CD4-positive, alpha-beta T cell (primary cell): ENCODE measurements around the gene RANBP10. TPM values are rescaled to one million over a fixed set of nuclear protein-coding genes. Genes with fewer than 3 reads are reported as not detected.

ENCODE experiments used
- ATAC-seq: fragments of 200-7000 bp; cut with Tn5 transposase; one replicate; pipeline ENCODE4 v1.10.0; 2022; ENCODE audit warnings: mild to moderate bottlenecking; ENCODE audit not compliant: poor library complexity
- CTCF ChIA-PET: fragments of 350-600 bp; sonication (Branson Sonifier 250); formaldehyde crosslinking; loops from one replicate; lab custom pipeline; 2021; ENCODE audit warnings: antibody characterized with exemption, inconsistent platforms; lab: Charles Lee
- POLR2A ChIA-PET: fragments of 350-600 bp; sonication (Branson Sonifier 250); formaldehyde crosslinking; loops from one replicate; lab custom pipeline; 2021; ENCODE audit warnings: antibody characterized with exemption, inconsistent platforms; lab: Charles Lee
- DNase-seq, 14 experiments: peaks; one replicate each; pipeline ENCODE4 v3.0.0-alpha.2; 2013 to 2020; ENCODE audit warnings: mixed read lengths in 2 of 14
- H3K27ac ChIP-seq, 2 donors: one replicate each; pipeline versions ENCODE4 v1.5.1 to v1.7.0; 2013; ENCODE audit warnings: low read length in 2 of 2, low read depth in 1 of 2, mild to moderate bottlenecking in 1 of 2
- H3K27me3 ChIP-seq, 2 experiments: 1 replicate in 1 of 2; 2 replicates in 1 of 2; pipeline versions ENCODE4 v1.6.1 to v1.7.0; 2013; ENCODE audit warnings: low read length in 2 of 2, control low read depth in 1 of 2, mild to moderate bottlenecking in 1 of 2, moderate library complexity in 1 of 2; ENCODE audit not compliant: insufficient read depth in 2 of 2, control insufficient read depth in 1 of 2
- H3K36me3 ChIP-seq: one replicate; pipeline ENCODE4 v1.6.1; 2013; ENCODE audit warnings: low read length, control low read depth; ENCODE audit not compliant: insufficient read depth
- H3K4me1 ChIP-seq: one replicate; pipeline ENCODE4 v1.6.1; 2013; ENCODE audit warnings: low read length, control low read depth; ENCODE audit not compliant: insufficient read depth
- H3K4me3 ChIP-seq: one replicate; pipeline ENCODE4 v1.5.1; 2013; ENCODE audit warnings: mild to moderate bottlenecking, low read length, moderate library complexity
- H3K9me3 ChIP-seq, 2 experiments: 1 replicate in 1 of 2; 2 replicates in 1 of 2; pipeline versions ENCODE4 v1.6.1 to v1.7.0; 2013; ENCODE audit warnings: low read length in 2 of 2, mild to moderate bottlenecking in 2 of 2, control low read depth in 1 of 2, moderate library complexity in 1 of 2; ENCODE audit not compliant: control insufficient read depth in 1 of 2, insufficient read depth in 1 of 2
- H3K27ac Mint-ChIP-seq: one replicate; pipeline ENCODE4 v1.8.0; 2020; ENCODE audit warnings: mixed read lengths
- H3K27me3 Mint-ChIP-seq: one replicate; pipeline ENCODE4 v1.8.0; 2021; ENCODE audit warnings: mixed read lengths
- H3K36me3 Mint-ChIP-seq: one replicate; pipeline ENCODE4 v1.8.0; 2021; ENCODE audit warnings: low read depth, mixed read lengths
- H3K4me1 Mint-ChIP-seq: one replicate; pipeline ENCODE4 v1.8.0; 2021; ENCODE audit warnings: low read depth, mixed read lengths
- H3K4me3 Mint-ChIP-seq: one replicate; pipeline ENCODE4 v1.8.0; 2020; ENCODE audit warnings: mild to moderate bottlenecking, mixed read lengths
- H3K9me3 Mint-ChIP-seq: one replicate; pipeline ENCODE4 v1.8.0; 2020; ENCODE audit warnings: mixed read lengths
- intact Hi-C, 2 experiments: fragments of 100-400 bp; cut with DNase I in 1 of 2; cut with micrococcal nuclease in 1 of 2; formaldehyde crosslinking; loops; one replicate each; pipeline versions ENCODE4 v1.15.1 to v1.9.0; 2023 to 2025; cut with DNase I, micrococcal nuclease
- total RNA-seq, 174 experiments: library from RNA in 2 of 174; stranded (reverse) in 2 of 174; gene quantifications; one replicate each; pipeline ENCODE4 v1.2.3 and lab custom pipeline; 2021 to 2026
- TF ChIP-seq, protein P1 (sequence below): fragments of 200-600 bp; IDR thresholded peaks from one replicate; pipeline ENCODE4 v1.8.0; 2022; ENCODE audit warnings: antibody characterized with exemption, mild to moderate bottlenecking

The RANBP10 gene
- total RNA-seq, 2 experiments from 2014 or later = 12.0 to 13.6 TPM

DNA sequence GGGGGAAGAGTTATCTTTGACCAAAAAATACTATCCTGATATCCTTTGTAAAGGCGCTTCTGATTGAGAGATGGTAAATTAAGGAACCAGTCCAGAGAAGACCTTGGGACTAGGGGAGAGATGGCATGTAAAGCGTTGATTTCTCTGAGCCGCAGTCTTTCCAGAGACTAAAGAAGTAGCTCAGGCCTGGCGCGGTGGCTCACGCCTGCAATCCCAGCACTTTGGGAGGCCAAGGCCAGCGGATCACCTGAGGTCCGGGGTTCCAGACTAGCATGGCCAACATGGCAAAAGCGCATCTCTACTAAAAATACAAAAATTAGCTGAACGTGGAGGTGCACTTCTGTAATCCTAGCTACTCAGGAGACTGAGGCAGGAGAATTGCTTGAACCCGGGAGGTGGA is 41.8 kb upstream of the RANBP10 start:
- H3K27ac Mint-ChIP-seq = peak overlapping the region; percentile 67
- peaks cover 42% of the 10 kb centered on the region for H3K4me1 Mint-ChIP-seq
- CTCF ChIA-PET = interaction anchor here (0.8 kb wide), 2 partner anchors 31 to 42 kb away, joined by 3 read pairs; partner anchors contain the start of genes RANBP10 and TSNAXIP1
- Histone ChIP-seq H3K4me1 (peaks cover 55% of the 10 kb centered on the region), H3K4me3 (peak overlapping the region; percentile 91), H3K9me3 (no peaks in the 10 kb centered on the region), H3K27ac (no peak overlapping the region), H3K36me3 (peaks cover 12% of the 10 kb centered on the region), H3K27me3 (no peaks in the 10 kb centered on the region)
- H3K27me3 Mint-ChIP-seq = no peaks in the 10 kb centered on the region
- no peaks in the 10 kb centered on the region for H3K9me3 Mint-ChIP-seq
- H3K4me3 Mint-ChIP-seq = peak overlapping the region; percentile 91
- ATAC-seq (no peak), DNase-seq (no peak)
- H3K36me3 Mint-ChIP-seq = peaks cover 23% of the 10 kb centered on the region
- TF ChIP-seq, protein P1, sequence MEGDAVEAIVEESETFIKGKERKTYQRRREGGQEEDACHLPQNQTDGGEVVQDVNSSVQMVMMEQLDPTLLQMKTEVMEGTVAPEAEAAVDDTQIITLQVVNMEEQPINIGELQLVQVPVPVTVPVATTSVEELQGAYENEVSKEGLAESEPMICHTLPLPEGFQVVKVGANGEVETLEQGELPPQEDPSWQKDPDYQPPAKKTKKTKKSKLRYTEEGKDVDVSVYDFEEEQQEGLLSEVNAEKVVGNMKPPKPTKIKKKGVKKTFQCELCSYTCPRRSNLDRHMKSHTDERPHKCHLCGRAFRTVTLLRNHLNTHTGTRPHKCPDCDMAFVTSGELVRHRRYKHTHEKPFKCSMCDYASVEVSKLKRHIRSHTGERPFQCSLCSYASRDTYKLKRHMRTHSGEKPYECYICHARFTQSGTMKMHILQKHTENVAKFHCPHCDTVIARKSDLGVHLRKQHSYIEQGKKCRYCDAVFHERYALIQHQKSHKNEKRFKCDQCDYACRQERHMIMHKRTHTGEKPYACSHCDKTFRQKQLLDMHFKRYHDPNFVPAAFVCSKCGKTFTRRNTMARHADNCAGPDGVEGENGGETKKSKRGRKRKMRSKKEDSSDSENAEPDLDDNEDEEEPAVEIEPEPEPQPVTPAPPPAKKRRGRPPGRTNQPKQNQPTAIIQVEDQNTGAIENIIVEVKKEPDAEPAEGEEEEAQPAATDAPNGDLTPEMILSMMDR = no peak
- intact Hi-C loops = loop anchor here in 1 of 2 experiments (5.0 to 10.0 kb wide), 2 partner anchors 181 to 623 kb away; partner anchors contain the start of genes C16orf86, ENKD1 and TMEM208
- POLR2A ChIA-PET = interaction anchor here (1.2 to 3.0 kb wide), 3 partner anchors 15 to 88 kb away, joined by 3 to 26 read pairs (median 3); partner anchors contain the start of genes PSKH1 and PSMB10

DNA sequence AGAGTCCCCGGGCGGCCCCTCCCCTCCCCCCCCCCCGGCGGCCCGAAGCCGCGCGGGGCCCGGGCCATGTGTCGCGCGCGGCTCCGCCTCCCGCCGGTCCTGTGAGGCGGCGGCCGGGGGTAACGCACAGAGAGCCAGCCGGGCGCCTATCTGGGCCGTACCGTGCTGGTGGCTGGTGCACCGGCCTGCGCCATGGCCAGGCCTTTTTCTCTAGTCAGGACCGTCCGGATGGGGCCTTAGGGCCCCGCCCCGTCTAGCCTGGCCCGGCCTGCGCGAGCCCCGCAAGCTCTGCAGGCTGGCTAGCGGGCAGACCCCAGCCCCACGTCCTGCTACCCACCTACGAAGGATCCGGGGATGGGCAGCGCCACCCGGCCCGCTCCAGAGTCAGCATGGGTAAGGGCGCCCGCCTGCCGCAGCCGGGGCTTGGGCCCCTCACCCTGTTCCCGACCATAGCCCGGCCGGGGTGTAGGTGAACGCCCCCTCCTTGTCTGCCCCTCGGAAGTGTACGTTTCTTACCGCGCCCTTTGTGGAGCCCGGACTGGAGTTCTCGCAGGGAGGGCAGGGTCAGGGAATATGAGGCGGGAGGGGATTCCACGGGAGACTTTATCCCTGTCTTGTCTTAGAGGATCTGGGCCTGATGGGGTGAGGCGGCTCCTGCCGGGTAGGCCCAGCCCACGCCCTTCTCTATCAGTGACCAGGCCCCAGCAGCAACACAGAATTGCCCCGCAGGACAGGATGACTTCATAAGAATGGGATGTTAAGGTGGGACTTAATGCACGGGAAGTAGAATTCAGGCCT is 40.9 kb upstream of the RANBP10 start, which contains the start of gene CENPT:
Gene CENPT, minus strand, starts transcription at position 630 of the 798 bp plus-strand sequence. CDS start 13,834 bp downstream, outside the sequence.
- ChIA-PET POLR2A (interaction anchor here (0.9 to 3.0 kb wide), 8 partner anchors 14 to 238 kb away, joined by 3 to 26 read pairs (median 6); partner anchors contain the start of genes EDC4, NFATC3, PSKH1 and PSMB10), CTCF (interaction anchor here (4.9 kb wide), 1 partner anchor 31 kb away, joined by 41 read pairs; no protein-coding TSS in a partner anchor)
- H3K36me3 ChIP-seq = peaks cover 12% of the 10 kb centered on the region
- H3K9me3 ChIP-seq = no peaks in the 10 kb centered on the region
- TF ChIP-seq, protein P1 = no peak
- H3K36me3 Mint-ChIP-seq = peaks cover 30% of the 10 kb centered on the region
- H3K27me3 ChIP-seq = no peaks in the 10 kb centered on the region
- intact Hi-C loops = loop anchor here (1.0 to 10.0 kb wide), 5 partner anchors 14 to 622 kb away; partner anchors contain the start of genes C16orf86 (in 1 of the 2), ENKD1 (in 1 of the 2), PSKH1 (in 1 of the 2) and TMEM208 (in 1 of the 2)
- DNase-seq (peak in 1 of 14 experiments; percentile 17), ATAC-seq (peak; percentile 44)
- H3K4me1 ChIP-seq = peaks cover 63% of the 10 kb centered on the region
- H3K4me3 Mint-ChIP-seq = peak within 1 kb of the TSS; percentile 91
- H3K27ac ChIP-seq = peak within 1 kb of the TSS; percentile 85 to 92
- H3K4me3 ChIP-seq = peak within 1 kb of the TSS; percentile 91
- peaks cover 48% of the 10 kb centered on the region for H3K4me1 Mint-ChIP-seq
- H3K9me3 Mint-ChIP-seq = no peaks in the 10 kb centered on the region
- H3K27me3 Mint-ChIP-seq = no peaks in the 10 kb centered on the region
- H3K27ac Mint-ChIP-seq = peak within 1 kb of the TSS; percentile 95
